Brain microvascular endothelial cell (primary cell): Measurements from ENCODE around the gene CBLB.

Experiments used
- DNase-seq: peaks from one replicate; pipeline ENCODE4 v3.0.0-alpha.2; 2020
- H3K27ac ChIP-seq: fragments of 250-450 bp; sonication (Bioruptor Pico); 2 replicates; pipeline ENCODE4 v1.5.1; 2020; ENCODE audit warnings: mild to moderate bottlenecking, moderate library complexity
- H3K27me3 ChIP-seq: fragments of 250-450 bp; sonication (Bioruptor Pico); replicated peaks from 2 replicates; pipeline ENCODE4 v1.5.1; 2020; ENCODE audit warnings: mild to moderate bottlenecking
- H3K36me3 ChIP-seq: fragments of 250-450 bp; sonication (Bioruptor Pico); replicated peaks from 2 replicates; pipeline ENCODE4 v1.5.1; 2020; ENCODE audit warnings: mild to moderate bottlenecking
- H3K4me3 ChIP-seq: 2 replicates; pipeline ENCODE4 v1.5.1; 2011; ENCODE audit warnings: low read depth, mild to moderate bottlenecking, control low read depth, low read length, moderate library complexity
- CTCF ChIP-seq: IDR thresholded peaks from 2 replicates; pipeline ENCODE4 v1.5.1; 2011; ENCODE audit warnings: low read depth, mild to moderate bottlenecking, moderate library complexity, low read length, control low read depth, inconsistent platforms; ENCODE audit errors: missing control alignments
- in situ Hi-C: cut with HindIII; loops from 2 replicates; pipeline ENCODE4 v1.10.0; 2017; ENCODE audit warnings: low sequenced_read_pairs, low pct_ligation_motif_present

The CBLB gene

GRCh38 chr3:105857601-105858000, 11.2 kb downstream of the CBLB start:
- H3K36me3 ChIP-seq, result peaks cover 20% of the 10 kb centered on the region
- H3K4me3 ChIP-seq, result no peak overlapping the region
- in situ Hi-C loops, result no loop called here
- DNase-seq, result no peak
- no peak overlapping the region for H3K27ac ChIP-seq
- no peak for TF ChIP-seq CTCF
- H3K27me3 ChIP-seq, result no peaks in the 10 kb centered on the region

DNA sequence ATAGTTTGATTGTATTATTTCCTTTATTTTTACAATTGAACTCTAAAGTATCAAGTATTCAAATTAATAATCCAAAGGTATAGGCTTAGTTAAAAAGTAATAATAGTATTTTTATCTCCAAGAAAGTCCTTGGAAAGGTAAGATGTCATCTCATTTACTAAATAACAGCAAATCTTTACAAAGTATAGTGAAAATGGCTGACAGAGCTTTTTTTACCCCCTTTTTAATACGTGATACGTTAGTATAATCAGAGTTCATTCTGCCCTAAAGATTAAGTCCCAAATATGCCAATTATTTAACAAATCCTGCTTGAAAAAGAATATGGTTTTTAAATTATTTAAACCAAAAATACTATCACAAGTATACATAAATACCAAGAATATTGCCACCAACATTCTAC, 12.2 kb downstream of the CBLB start:
- Histone ChIP-seq H3K36me3 (peaks cover 24% of the 10 kb centered on the region), H3K27me3 (no peaks in the 10 kb centered on the region), H3K27ac (no peak overlapping the region), H3K4me3 (no peak overlapping the region)
- in situ Hi-C loops, result no loop called here
- DNase-seq, result no peak
- no peak for TF ChIP-seq CTCF

GRCh38 chr3:105853801-105854432, 14.9 kb downstream of the CBLB start:
- peaks cover 24% of the 10 kb centered on the region for H3K36me3 ChIP-seq
- H3K27me3 ChIP-seq, result no peaks in the 10 kb centered on the region
- H3K27ac ChIP-seq, result no peak overlapping the region
- no peak overlapping the region for H3K4me3 ChIP-seq
- no peak for TF ChIP-seq CTCF
- in situ Hi-C loops, result no loop called here
- no peak for DNase-seq

GRCh38 chr3:105851582-105851981, 17.2 kb downstream of the CBLB start:
- no peak for DNase-seq
- no peak overlapping the region for H3K4me3 ChIP-seq
- H3K27me3 ChIP-seq, result no peaks in the 10 kb centered on the region
- TF ChIP-seq CTCF, result no peak
- no peak overlapping the region for H3K27ac ChIP-seq
- in situ Hi-C loops, result no loop called here
- peaks cover 22% of the 10 kb centered on the region for H3K36me3 ChIP-seq

DNA sequence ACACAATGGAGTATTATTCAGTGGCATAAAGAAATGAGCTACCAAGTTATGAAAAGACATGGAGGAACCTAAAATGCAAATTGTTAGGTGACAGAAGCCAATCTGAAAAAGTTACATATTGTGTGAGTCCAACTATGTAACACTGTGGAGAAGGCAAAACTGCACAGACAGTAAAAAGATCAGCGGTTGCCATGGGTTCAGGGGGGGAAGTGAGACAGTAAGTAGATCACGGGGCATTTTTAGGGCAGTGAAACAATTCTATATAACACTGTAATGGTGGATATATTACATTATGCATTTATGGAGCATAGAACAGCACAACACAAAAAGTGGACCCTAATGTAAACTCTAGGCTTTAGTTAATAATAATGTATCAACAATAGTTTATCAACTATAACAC, 17.6 kb downstream of the CBLB start:
- H3K27ac ChIP-seq, result no peak overlapping the region
- H3K36me3 ChIP-seq, result peaks cover 22% of the 10 kb centered on the region
- in situ Hi-C loops, result no loop called here
- no peak for TF ChIP-seq CTCF
- H3K27me3 ChIP-seq, result no peaks in the 10 kb centered on the region
- no peak for DNase-seq
- no peak overlapping the region for H3K4me3 ChIP-seq

- Histone ChIP-seq H3K36me3 (peaks cover 22% of the 10 kb centered on the region), H3K27ac (no peak overlapping the region), H3K27me3 (no peaks in the 10 kb centered on the region), H3K4me3 (no peak overlapping the region)
- no peak for TF ChIP-seq CTCF
- in situ Hi-C loops, result no loop called here
- no peak for DNase-seq
Measured at GRCh38 chr3:105850593-105850992, 18.2 kb downstream of the CBLB start.
